Measurements from ENCODE around the gene WRAP73.
"Not testable (repeated sequence)": the region's sequence is repeated elsewhere in the genome, so short reads cannot be mapped to it uniquely, and the experiment has no call there.

Gene WRAP73

DNA sequence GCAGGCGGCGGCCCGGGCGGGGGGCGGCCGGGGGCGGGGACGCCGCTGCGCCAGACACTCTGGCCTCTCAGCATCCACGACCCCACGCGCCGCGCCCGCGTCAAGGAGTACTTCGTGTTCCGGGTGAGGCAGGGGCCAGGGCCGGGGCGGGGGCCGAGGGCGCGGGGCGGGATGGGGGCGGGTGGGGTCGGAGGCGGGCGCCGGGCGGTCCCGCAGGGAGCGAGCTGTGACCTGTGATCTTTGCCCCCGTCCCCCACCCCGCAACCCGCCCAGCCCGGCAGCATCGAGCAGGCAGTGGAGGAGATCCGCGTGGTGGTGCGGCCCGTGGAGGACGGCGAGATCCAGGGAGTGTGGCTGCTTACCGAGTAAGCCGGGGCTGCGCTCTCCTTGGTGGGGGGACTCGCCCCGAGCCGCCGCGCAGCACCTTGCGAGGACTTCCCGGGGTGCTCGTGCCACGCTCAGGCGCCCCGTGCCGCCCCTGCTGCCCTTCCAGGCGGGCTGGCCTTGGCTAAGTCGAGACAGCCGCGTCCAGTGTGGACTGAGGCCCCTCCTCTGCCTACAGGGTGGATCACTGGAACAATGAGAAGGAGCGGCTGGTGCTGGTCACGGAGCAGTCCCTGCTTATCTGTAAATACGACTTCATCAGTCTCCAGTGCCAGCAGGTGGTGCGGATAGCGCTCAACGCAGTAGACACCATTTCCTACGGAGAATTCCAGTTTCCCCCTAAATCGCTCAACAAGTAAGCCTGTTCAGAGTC is 24.6 kb downstream of the WRAP73 start:
- no peak for TF ChIP-seq JUND (IDR thresholded peaks at IDR 0.05; ENCODE audit: low read depth)

DNA sequence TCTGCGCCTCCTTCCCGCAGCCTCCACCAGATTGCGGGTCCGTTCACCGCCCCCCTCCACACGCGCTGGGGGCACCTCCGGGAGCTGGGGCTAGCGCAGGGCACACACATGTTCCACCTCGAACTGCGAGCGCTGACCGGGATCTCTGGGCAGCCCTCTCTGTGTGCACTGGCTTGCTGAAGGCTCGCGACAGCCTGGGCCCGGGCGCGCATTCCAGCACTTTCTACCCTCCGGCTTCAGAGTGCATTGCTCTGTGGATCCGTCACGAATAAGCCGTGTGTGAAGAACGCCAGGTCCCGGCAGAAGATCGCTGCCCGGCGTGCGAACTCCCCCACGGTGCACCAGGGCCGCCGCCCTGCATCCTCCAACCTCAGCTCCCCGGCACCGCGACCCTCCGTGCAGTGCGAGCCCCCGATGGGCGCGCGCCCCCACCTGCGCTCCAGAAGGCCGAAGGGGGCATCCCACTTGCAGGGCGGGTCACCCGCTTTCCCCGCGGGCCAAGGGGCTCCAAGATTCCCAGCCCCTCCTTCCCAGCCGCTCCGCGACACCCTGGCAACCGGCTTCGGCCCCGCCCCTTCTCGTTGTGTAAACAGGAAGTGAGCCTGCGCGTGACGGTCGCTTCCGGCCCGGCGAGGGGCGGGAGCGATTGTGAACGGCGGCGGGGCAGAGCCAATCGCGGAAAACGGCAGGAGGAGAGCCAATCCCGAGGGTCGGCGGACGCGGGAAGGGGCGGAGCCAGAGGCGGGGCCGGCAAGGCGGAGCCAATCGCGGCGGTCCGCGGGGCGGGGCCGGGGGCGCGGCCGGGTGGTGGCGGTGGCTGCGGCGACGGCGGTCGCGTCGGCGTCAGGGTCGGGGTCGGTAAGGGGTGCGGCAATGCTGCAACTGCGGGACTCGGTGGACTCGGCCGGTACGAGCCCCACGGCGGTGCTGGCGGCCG is 25.4 kb downstream of the WRAP73 start, which contains the start of gene TPRG1L:
Gene TPRG1L, plus strand, starts transcription at position 816 of the 937 bp plus-strand sequence. Its CDS starts 58 bp downstream, at position 874.
- no peak for TF ChIP-seq JUND (IDR thresholded peaks at IDR 0.05; ENCODE audit: low read depth)
- in situ Hi-C loops (cut with HindIII; ENCODE audit: low pct_unique_long_range_greater_than_20kb, low sequenced_read_pairs), result no loop called here
- peak; percentile 95 to 99 for DNase-seq (ENCODE audit: low read depth in 1 of 2, low spot score in 1 of 2)

More for the DNA sequence above, 24.6 kb downstream of the WRAP73 start:
- in situ Hi-C loops (cut with HindIII; ENCODE audit: low pct_unique_long_range_greater_than_20kb, low sequenced_read_pairs), result no loop called here
- no peak for DNase-seq (ENCODE audit: low read depth in 1 of 2, low spot score in 1 of 2)

DNA sequence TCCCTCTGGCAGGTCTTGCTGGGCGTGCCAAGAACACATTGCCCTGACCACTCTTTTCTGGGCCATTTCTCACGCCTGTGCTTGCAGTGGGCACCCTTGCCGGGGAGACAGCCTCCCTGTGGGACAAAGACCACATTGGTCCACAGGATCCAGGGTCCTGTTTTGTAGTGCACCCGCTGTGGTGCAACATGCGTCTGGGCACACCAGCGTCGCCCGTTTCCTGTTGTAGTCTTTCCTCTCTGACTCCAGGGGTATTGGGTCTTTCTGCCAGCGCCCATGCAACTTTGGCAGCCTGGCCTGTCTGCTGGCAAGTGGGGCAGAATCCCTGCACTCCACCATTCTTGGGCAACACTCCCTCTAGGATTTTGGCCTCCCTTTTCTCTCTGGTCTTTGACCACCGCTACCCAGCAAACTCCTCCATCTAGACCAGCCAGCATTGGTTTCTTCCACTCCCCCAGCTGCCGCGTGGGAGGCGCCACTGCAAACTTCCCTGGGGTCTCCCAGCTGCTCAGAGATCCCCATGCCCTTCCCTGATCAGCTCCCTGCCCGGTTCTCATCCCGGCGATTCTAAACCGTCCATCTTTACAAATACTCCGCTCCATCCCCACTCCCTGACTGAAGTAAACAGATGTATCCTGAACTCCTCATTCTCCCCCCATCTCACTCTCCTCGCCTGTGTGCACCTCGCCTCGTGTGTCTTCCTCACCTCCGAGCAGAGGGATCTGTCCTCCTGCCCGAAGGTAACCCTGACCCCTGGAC is 26.3 kb downstream of the WRAP73 start:
- no peak for TF ChIP-seq JUND (IDR thresholded peaks at IDR 0.05; ENCODE audit: low read depth)
- in situ Hi-C loops (cut with HindIII; ENCODE audit: low pct_unique_long_range_greater_than_20kb, low sequenced_read_pairs), result no loop called here
- no peak for DNase-seq (ENCODE audit: low read depth in 1 of 2, low spot score in 1 of 2)

DNA sequence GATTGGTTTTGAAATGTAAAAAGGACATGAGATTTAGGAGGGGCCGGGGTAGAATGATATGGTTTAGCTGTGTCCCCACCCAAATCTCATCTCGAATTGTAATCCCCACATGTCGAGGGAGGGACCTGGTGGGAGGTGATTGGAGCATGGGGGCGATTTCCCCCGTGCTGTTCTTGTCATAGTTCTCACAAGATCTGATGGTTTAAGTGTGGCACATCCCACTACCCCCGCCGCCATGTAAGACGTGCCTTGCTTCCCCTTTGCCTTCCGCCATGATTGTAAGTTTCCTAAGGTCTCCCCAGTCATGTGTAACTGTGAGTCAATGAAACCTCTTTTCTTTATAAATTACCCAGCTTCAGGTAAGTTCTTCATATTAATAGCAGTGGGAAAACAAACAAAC is 27.8 kb downstream of the WRAP73 start:
- DNase-seq (ENCODE audit: low read depth in 1 of 2, low spot score in 1 of 2); in situ Hi-C loops (cut with HindIII; ENCODE audit: low pct_unique_long_range_greater_than_20kb, low sequenced_read_pairs): not testable (repeated sequence)

DNA sequence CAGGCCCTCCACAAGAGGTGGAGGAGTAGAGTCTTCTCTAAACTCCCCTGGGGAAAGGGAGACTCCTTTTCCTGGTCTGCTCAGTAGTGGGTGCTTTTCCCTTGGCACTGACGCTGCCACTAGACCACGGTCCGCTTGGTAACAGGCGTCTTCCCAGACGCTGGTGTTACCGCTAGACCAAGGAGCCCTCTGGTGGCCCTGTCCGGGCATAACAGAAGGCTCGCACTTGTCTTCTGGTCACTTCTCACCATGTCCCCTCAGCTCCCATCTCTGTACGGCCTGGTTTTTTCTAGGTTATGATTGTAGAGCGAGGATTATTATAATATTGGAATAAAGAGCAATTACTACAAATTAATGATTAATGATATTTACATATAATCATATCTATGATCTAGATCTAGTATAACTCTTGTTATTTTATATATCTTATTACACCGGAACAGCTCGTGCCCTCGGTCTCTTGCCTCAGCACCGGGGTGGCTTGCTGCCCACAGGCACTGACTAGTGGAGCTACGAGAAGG is 28.7 kb downstream of the WRAP73 start:
- peak in 1 of 2 experiments; percentile 26 for DNase-seq (ENCODE audit: low read depth in 1 of 2, low spot score in 1 of 2)
- in situ Hi-C loops (cut with HindIII; ENCODE audit: low pct_unique_long_range_greater_than_20kb, low sequenced_read_pairs), result not testable (repeated sequence)

DNA sequence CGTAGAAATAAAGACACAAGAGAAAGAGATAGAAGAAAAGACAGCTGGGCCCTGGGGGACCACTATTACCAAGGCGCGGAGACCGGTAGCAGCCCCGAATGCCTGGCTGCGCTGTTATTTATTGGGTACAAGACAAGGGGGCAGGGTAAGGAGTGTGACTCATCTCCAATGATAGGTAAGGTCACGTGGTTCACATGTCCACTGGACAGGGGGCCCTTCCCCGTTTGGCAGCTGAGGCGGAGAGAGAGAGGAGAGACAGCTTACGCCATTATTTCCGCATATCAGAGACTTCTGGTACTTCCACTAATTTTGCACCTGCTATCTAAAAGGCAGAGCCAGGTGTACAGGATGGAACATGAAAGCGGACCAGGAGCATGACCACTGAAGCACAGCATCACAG is 29.2 kb downstream of the WRAP73 start:
- in situ Hi-C loops (cut with HindIII; ENCODE audit: low pct_unique_long_range_greater_than_20kb, low sequenced_read_pairs), result no loop called here
- no peak for TF ChIP-seq JUND (IDR thresholded peaks at IDR 0.05; ENCODE audit: low read depth)

DNA sequence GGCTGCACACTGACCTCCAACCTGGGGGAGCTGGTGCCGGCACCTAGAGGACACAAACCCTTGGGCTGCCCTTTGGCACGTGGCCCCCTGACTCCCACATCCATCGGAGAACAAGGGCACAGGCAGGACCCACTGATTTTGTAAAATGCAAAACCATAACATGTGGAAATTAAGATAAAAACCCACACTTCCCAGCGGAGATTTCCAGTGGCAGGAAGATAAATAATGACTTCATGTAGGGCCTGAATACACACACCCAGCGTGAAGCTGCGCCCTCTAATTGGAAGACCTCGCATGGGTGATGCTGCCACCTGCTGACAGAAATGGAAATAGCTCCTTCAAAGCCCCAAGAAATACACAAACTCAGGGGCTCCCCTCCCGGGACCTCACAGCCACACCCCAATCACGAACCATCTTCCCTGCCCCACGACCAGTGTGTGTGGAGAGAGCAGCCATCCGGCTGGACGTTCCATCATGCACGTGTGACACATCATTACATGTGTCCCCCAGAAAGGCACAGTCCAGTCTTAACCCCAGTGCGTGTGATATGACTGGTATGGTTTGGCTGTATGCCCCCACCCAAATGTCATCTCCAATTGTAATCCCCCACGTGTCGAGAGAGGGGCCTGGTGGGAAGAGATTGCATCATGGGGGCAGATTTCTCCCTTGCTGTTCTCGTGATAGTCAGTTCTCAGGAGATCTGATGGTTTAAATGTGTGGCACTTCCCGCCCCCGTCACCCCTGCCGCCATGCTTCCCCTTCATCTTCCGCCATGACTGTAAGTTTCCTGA is 30.8 kb downstream of the WRAP73 start:
- peak; percentile 54 to 76 for DNase-seq (ENCODE audit: low read depth in 1 of 2, low spot score in 1 of 2)
- in situ Hi-C loops (cut with HindIII; ENCODE audit: low pct_unique_long_range_greater_than_20kb, low sequenced_read_pairs), result no loop called here
- no peak for TF ChIP-seq JUND (IDR thresholded peaks at IDR 0.05; ENCODE audit: low read depth)

More for the DNA sequence above, 29.2 kb downstream of the WRAP73 start:
- DNase-seq (ENCODE audit: low read depth in 1 of 2, low spot score in 1 of 2), result no peak

DNA sequence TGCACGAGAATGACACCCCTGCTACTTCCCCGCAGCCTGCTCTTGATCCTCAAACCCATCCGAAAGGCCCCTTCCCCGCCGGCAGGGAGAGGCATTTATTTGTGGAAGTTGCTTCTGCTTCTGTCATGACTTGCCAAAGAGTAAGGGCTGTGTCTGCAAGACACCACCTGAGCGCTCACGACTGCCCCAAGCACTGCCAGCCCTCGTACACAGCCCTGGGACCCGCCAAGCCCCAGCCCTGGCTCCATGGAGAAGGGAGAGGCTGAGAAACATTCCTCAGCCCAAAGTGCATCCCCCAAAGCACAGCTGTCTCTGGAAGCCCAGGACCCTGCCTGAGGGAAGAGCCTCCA is 31.4 kb downstream of the WRAP73 start:
- no peak for DNase-seq (ENCODE audit: low read depth in 1 of 2, low spot score in 1 of 2)
- in situ Hi-C loops (cut with HindIII; ENCODE audit: low pct_unique_long_range_greater_than_20kb, low sequenced_read_pairs), result no loop called here
- no peak for TF ChIP-seq JUND (IDR thresholded peaks at IDR 0.05; ENCODE audit: low read depth)

DNA sequence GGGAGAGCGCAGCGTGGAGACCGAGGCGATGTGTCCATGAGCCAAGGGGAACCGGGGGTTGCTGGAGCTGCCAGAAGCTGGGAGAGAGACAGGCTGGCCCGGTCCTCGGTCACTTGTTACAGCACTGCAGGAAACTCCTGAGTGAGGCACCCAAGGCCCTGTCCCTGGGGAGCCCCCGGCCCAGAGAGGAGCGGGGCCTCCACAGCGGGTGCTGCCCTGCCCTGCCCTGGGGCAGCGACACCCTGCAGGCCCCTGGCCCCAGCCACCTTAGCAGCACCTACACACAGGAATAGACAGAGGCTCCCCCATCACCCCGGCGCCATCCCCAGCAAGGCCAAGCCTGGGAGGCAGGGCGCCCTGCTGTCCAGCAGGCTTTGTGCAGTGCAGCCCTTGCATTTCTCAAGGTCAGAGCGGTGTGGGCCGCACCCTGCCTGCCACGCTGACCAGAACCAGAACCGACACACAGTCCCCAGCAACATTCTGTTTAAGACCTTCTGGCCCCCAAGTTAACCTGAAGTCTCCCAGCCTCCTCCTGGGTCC is 32.0 kb downstream of the WRAP73 start:
- in situ Hi-C loops (cut with HindIII; ENCODE audit: low pct_unique_long_range_greater_than_20kb, low sequenced_read_pairs), result no loop called here
- no peak for TF ChIP-seq JUND (IDR thresholded peaks at IDR 0.05; ENCODE audit: low read depth)
- DNase-seq (ENCODE audit: low read depth in 1 of 2, low spot score in 1 of 2), result no peak

DNA sequence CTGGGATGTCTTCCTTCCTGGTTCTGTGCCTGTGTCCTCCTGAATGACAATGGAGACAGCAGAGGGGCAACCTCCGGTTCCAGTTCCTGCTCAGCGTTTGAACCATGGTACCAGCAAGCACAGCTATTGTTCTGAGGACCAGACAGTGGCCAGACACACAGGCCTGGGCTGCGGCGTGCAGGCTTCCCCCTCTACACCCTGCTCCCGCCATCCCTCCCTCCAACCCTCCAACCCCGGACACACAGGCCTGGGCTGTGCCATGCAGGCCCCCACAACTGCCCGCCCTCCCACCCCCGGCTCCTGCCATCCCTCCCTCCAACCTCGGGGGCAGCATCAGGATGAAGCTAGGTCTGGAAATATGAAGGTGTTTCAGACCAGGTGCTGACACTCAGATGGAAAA is 33.0 kb downstream of the WRAP73 start:
- DNase-seq (ENCODE audit: low read depth in 1 of 2, low spot score in 1 of 2), result no peak
- in situ Hi-C loops (cut with HindIII; ENCODE audit: low pct_unique_long_range_greater_than_20kb, low sequenced_read_pairs), result no loop called here

More for the DNA sequence above, 33.0 kb downstream of the WRAP73 start:
- TF ChIP-seq JUND (IDR thresholded peaks at IDR 0.05; ENCODE audit: low read depth), result no peak

Data from T47D (cell line).